SU-DHL-6 (cell line): Measurements from ENCODE around the gene MMP21.

Experiments
- H2AFZ ChIP-seq: fragments of 200-600 bp; sonication (generic); 2 replicates; pipeline ENCODE4 v1.6.1; 2014; ENCODE audit warnings: low read depth, mild to moderate bottlenecking, moderate library complexity, mixed read lengths, antibody characterized with exemption, low read length; ENCODE audit not compliant: severe bottlenecking
- H3F3A ChIP-seq: fragments of 200-600 bp; shearing (Covaris generic); 2 replicates; pipeline ENCODE4 v1.6.0; 2016; ENCODE audit warnings: antibody characterized with exemption, mild to moderate bottlenecking; ENCODE audit not compliant: insufficient read depth
- H3K27ac ChIP-seq: fragments of 200-600 bp; sonication (generic); 2 replicates; pipeline ENCODE4 v1.5.1; 2016; ENCODE audit warnings: low read depth, mild to moderate bottlenecking, low read length, moderate library complexity, mixed read lengths
- H3K27me3 ChIP-seq: fragments of 200-600 bp; sonication (generic), shearing (Covaris generic); 2 replicates; pipeline ENCODE4 v1.6.0; 2014; ENCODE audit warnings: mild to moderate bottlenecking, low read length
- H3K36me3 ChIP-seq: fragments of 200-600 bp; sonication (generic); 2 replicates; pipeline ENCODE4 v1.6.1; 2014; ENCODE audit warnings: mild to moderate bottlenecking, low read length, mixed read lengths
- H3K4me2 ChIP-seq: fragments of 300-600, 200-600 bp; shearing (Covaris generic), sonication (generic); 2 replicates; pipeline ENCODE4 v1.6.0; 2014; ENCODE audit warnings: low read length, low read depth, mild to moderate bottlenecking; ENCODE audit not compliant: poor library complexity, severe bottlenecking
- H3K4me3 ChIP-seq: fragments of 200-600 bp; sonication (generic); 2 replicates; pipeline ENCODE4 v1.5.1; 2014; ENCODE audit warnings: antibody characterized with exemption, low read length, mild to moderate bottlenecking, mixed read lengths; ENCODE audit not compliant: insufficient read depth, poor library complexity, severe bottlenecking
- H3K79me2 ChIP-seq: fragments of 200-600 bp; sonication (generic); 2 replicates; pipeline ENCODE4 v1.6.1; 2014; ENCODE audit warnings: mild to moderate bottlenecking, low read length, moderate library complexity; ENCODE audit not compliant: insufficient read depth
- H3K9ac ChIP-seq: fragments of 200-600 bp; sonication (generic); 2 replicates; pipeline ENCODE4 v1.7.0; 2014; ENCODE audit warnings: mild to moderate bottlenecking, low read length
- H3K9me2 ChIP-seq: fragments of 200-600 bp; sonication (generic); replicated peaks from 2 replicates; pipeline ENCODE4 v1.6.1; 2014; ENCODE audit warnings: low read length; ENCODE audit not compliant: insufficient read depth
- H3K9me3 ChIP-seq: fragments of 200-600 bp; sonication (generic); 2 replicates; pipeline ENCODE4 v1.6.1; 2014; ENCODE audit warnings: low read length, mixed read lengths; ENCODE audit not compliant: insufficient read depth
- H4K20me1 ChIP-seq: fragments of 200-600 bp; sonication (generic); 2 replicates; pipeline ENCODE4 v1.6.1; 2014; ENCODE audit warnings: low read depth, mild to moderate bottlenecking, antibody characterized with exemption, low read length, moderate library complexity, mixed read lengths
- EZH2phosphoT487 ChIP-seq: fragments of 200-600 bp; sonication (generic), shearing (Covaris generic); conservative IDR thresholded peaks from 2 replicates; pipeline ENCODE4 v1.6.1; 2018; ENCODE audit warnings: mild to moderate bottlenecking, antibody characterized with exemption, low read length, moderate library complexity, mixed read lengths
- TF ChIP-seq, protein P1 (sequence below): fragments of 200-600 bp; sonication (generic); IDR thresholded peaks from one replicate; pipeline ENCODE4 v1.5.1; 2017; ENCODE audit warnings: antibody characterized with exemption, mild to moderate bottlenecking, low read length, moderate library complexity; ENCODE audit not compliant: insufficient read depth, poor library complexity, severe bottlenecking

MMP21 gene

DNA sequence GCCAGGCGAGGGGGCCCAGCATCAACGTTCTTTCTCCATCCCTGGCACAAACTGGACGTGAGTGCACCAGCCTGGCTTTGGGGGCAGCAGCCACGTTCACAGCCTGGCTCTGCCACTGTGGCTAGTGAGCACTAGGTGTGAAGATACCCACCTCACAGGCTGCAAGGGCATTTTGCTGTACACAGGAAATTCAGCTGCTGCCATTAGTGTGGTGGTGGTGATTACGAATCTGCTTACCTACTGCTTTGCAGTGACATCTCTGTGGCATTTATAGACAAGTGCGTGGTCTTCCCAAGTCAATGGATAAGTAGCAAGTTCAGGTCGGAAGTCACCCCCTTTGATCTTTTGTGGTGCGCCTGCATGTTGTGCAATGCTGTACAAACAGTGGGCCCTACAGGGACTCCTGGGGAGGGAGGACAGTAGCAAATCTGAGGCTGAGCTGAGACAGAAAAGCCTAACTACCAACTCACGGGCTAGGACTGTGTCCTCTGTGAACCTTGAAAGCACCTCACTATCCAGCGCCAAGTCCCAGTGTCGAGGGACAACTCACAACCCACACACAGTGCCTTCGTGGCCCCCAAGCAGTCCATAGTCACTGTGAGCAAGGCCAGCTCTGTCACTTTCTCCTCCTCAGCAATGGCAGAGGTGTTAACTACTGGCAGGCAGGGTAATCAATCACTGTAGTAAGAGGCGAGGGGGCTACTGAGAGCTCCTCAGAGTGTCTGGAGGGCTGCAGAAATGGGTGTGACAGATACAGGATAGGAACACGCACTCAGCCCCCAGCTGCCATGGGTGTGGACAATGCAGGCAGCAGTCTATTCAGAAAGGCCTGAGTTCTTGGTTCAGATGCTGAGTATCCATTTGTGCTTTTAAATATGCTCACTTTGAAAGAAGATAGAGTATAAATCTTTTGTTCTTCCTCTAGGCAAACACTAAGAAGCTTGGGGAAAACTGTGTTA lies 17.0 kb upstream of the MMP21 start:
- no peaks in the 10 kb centered on the region for H3K27me3 ChIP-seq
- no peaks in the 10 kb centered on the region for H3K36me3 ChIP-seq
- H2AFZ ChIP-seq: no peak overlapping the region
- H3K9ac ChIP-seq: no peak overlapping the region
- H3K9me3 ChIP-seq: no peaks in the 10 kb centered on the region
- no peaks in the 10 kb centered on the region for H3K79me2 ChIP-seq
- H3K27ac ChIP-seq: no peak overlapping the region
- no peak for TF ChIP-seq EZH2phosphoT487
- TF ChIP-seq, protein P1, sequence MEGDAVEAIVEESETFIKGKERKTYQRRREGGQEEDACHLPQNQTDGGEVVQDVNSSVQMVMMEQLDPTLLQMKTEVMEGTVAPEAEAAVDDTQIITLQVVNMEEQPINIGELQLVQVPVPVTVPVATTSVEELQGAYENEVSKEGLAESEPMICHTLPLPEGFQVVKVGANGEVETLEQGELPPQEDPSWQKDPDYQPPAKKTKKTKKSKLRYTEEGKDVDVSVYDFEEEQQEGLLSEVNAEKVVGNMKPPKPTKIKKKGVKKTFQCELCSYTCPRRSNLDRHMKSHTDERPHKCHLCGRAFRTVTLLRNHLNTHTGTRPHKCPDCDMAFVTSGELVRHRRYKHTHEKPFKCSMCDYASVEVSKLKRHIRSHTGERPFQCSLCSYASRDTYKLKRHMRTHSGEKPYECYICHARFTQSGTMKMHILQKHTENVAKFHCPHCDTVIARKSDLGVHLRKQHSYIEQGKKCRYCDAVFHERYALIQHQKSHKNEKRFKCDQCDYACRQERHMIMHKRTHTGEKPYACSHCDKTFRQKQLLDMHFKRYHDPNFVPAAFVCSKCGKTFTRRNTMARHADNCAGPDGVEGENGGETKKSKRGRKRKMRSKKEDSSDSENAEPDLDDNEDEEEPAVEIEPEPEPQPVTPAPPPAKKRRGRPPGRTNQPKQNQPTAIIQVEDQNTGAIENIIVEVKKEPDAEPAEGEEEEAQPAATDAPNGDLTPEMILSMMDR: no peak
- H3F3A ChIP-seq: no peaks in the 10 kb centered on the region
- H3K9me2 ChIP-seq: no peaks in the 10 kb centered on the region
- H3K4me2 ChIP-seq: no peak overlapping the region
- no peak overlapping the region for H3K4me3 ChIP-seq
- no peaks in the 10 kb centered on the region for H4K20me1 ChIP-seq

DNA sequence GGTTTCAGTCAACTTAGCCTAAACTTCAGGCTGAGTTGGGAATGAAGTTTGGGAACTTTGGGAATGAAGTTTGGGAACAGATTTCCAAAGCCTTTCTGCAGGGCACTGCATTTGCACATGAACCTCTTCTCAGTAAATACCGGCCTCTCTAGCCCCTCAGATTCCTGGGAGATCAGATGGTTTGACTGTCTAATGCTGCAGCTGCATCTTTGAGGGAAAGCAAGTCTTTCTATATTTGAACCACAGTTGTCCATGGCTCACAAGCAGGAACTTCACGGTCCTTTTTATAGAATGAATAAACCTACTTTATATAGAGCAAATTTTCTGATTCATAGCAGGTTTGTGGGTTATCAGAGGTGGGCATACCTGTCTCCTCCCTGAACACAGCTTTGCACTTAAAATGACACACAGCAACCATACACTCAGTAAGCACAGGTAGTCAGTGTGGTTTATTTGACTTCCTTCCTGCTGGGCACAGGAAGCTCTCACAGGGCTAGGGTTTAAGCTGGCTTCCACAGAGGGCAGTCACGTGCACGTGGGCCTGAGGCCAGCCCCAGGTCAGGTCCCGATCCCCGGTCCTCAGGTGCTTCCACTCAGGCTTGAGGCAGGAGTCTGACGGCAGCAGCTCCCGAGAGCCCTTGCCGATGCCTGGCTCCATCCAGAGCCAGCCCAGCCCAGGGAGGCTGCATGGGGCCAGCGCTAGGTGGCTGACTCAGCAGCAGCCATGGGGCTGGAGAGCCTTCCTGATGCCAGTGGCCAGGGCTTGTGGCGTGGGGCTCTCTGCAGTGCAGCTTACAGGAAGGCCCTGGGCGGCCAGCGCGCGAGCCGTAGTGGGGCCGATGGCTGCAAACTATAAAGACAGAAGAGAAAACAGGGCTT lies 12.8 kb upstream of the MMP21 start:
- no peaks in the 10 kb centered on the region for H3K27me3 ChIP-seq
- H3K27ac ChIP-seq: no peak overlapping the region
- H3K9me3 ChIP-seq: no peaks in the 10 kb centered on the region
- H3F3A ChIP-seq: no peaks in the 10 kb centered on the region
- TF ChIP-seq EZH2phosphoT487: no peak
- TF ChIP-seq, protein P1: no peak
- H4K20me1 ChIP-seq: no peaks in the 10 kb centered on the region
- no peak overlapping the region for H3K9ac ChIP-seq
- no peaks in the 10 kb centered on the region for H3K79me2 ChIP-seq
- no peak overlapping the region for H3K4me2 ChIP-seq
- H2AFZ ChIP-seq: no peak overlapping the region
- no peak overlapping the region for H3K4me3 ChIP-seq
- no peaks in the 10 kb centered on the region for H3K9me2 ChIP-seq
- no peaks in the 10 kb centered on the region for H3K36me3 ChIP-seq

DNA sequence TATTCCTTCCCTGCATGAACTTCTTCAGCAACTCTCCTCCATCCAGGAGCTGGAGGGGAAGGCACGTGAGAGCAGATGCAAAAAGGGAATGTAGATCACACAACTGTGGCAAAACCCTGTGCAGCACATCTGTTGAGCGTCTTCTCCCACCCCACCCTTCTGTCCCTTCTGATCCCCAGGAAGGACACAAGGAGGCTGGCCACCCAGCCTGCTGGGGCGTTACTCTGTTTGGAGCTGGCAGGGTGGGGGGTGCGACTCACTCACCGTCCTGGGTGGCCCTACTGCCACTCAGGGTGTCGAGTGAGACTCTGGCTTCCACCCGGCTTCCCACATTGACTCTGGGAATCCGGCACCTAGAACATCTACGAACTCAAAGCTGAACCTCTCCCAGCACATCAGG lies 10.2 kb upstream of the MMP21 start:
- H2AFZ ChIP-seq: no peak overlapping the region

More for the DNA sequence above, 10.2 kb upstream of the MMP21 start:
- no peaks in the 10 kb centered on the region for H3K36me3 ChIP-seq
- H3K9ac ChIP-seq: no peak overlapping the region
- no peak overlapping the region for H3K27ac ChIP-seq
- H3K9me3 ChIP-seq: no peaks in the 10 kb centered on the region
- H3K4me2 ChIP-seq: no peak overlapping the region
- H3K79me2 ChIP-seq: no peaks in the 10 kb centered on the region
- H4K20me1 ChIP-seq: no peaks in the 10 kb centered on the region
- TF ChIP-seq EZH2phosphoT487: no peak
- TF ChIP-seq, protein P1: no peak
- H3K4me3 ChIP-seq: no peak overlapping the region
- H3K27me3 ChIP-seq: no peaks in the 10 kb centered on the region
- H3K9me2 ChIP-seq: no peaks in the 10 kb centered on the region
- H3F3A ChIP-seq: no peaks in the 10 kb centered on the region
